PC-3 (cell line): ENCODE data around the gene PPP3R1. TPM values are rescaled to one million over a fixed set of nuclear protein-coding genes. Genes with fewer than 3 reads are reported as not detected.

Source experiments
- ATAC-seq: fragments of 200-7000 bp; cut with Tn5 transposase; 2 replicates; pipeline ENCODE4 v1.9.1; 2020; ENCODE audit warnings: mild to moderate bottlenecking, moderate library complexity
- BruUV-seq: library from RNA; stranded (reverse); fragments of 400-500 nt; replicated peaks from 2 replicates; lab custom pipeline; 2021; lab: Mats Ljungman, UMichigan
- CTCF ChIA-PET: fragments of 300-600 bp; sonication (Branson Sonifier 250); formaldehyde crosslinking; loops from one replicate; lab custom pipeline; 2022; ENCODE audit warnings: antibody characterized with exemption; lab: Charles Lee
- POLR2A ChIA-PET: fragments of 300-600 bp; sonication (Branson Sonifier 250); formaldehyde crosslinking; loops from one replicate; lab custom pipeline; 2022; ENCODE audit warnings: antibody characterized with exemption; ENCODE audit not compliant: unreplicated experiment; lab: Charles Lee
- DNase-seq: peaks from one replicate; pipeline ENCODE4 v3.0.0-alpha.2; 2015
- H2AFZ ChIP-seq: fragments of 300-600 bp; sonication (generic); 2 replicates; pipeline ENCODE4 v1.6.0; 2016; ENCODE audit warnings: antibody characterized with exemption, low read length
- H3F3A ChIP-seq: fragments of 300-600 bp; sonication (generic); one replicate; pipeline ENCODE4 v1.6.0; 2017; ENCODE audit warnings: antibody characterized with exemption, low read length, control low read depth, mild to moderate bottlenecking; ENCODE audit not compliant: unreplicated experiment
- H3K27ac ChIP-seq: fragments of 300-600 bp; sonication (generic); 2 replicates; pipeline ENCODE4 v1.5.1; 2016; ENCODE audit warnings: mild to moderate bottlenecking, low read length
- H3K27me3 ChIP-seq: fragments of 300-600 bp; sonication (generic); 2 replicates; pipeline ENCODE4 v1.6.1; 2016; ENCODE audit warnings: low read length, mixed read lengths
- H3K36me3 ChIP-seq: fragments of 300-600 bp; sonication (generic); 2 replicates; pipeline ENCODE4 v1.6.1; 2016; ENCODE audit warnings: low read depth, mixed run types, low read length, mixed read lengths
- H3K4me1 ChIP-seq: fragments of 300-600 bp; sonication (generic); 2 replicates; pipeline ENCODE4 v1.5.1; 2016; ENCODE audit warnings: low read length; ENCODE audit not compliant: insufficient read depth
- H3K4me2 ChIP-seq: fragments of 300-600 bp; sonication (generic); 2 replicates; pipeline ENCODE4 v1.6.0; 2016; ENCODE audit warnings: low read length
- H3K4me3 ChIP-seq: fragments of 300-600 bp; sonication (generic); 2 replicates; pipeline ENCODE4 v1.5.1; 2016; ENCODE audit warnings: mild to moderate bottlenecking, low read length, mixed read lengths
- H3K79me2 ChIP-seq: fragments of 300-600 bp; sonication (generic); 2 replicates; pipeline ENCODE4 v1.6.1; 2017; ENCODE audit warnings: low read length, mixed read lengths
- H3K9ac ChIP-seq: fragments of 300-600 bp; sonication (generic); 2 replicates; pipeline ENCODE4 v1.6.0; 2016; ENCODE audit warnings: mild to moderate bottlenecking, low read length
- H3K9me2 ChIP-seq: fragments of 300-600 bp; sonication (generic); replicated peaks from 2 replicates; pipeline ENCODE4 v1.6.1; 2016; ENCODE audit warnings: mixed run types, low read length, mixed read lengths
- H3K9me3 ChIP-seq: fragments of 300-600 bp; sonication (generic); 2 replicates; pipeline ENCODE4 v1.6.1; 2016; ENCODE audit warnings: low read length, mixed read lengths
- H4K20me1 ChIP-seq: fragments of 300-600 bp; sonication (generic); 2 replicates; pipeline ENCODE4 v1.6.1; 2016; ENCODE audit warnings: low read length, mixed read lengths
- CTCF ChIP-seq: fragments of 300-600 bp; sonication (generic); conservative IDR thresholded peaks from 2 replicates; pipeline ENCODE4 v1.5.1; 2017; ENCODE audit warnings: antibody characterized with exemption, low read depth, mild to moderate bottlenecking, low read length
- EZH2 ChIP-seq: fragments of 300-600 bp; sonication (generic); IDR thresholded peaks from one replicate; pipeline ENCODE4 v1.6.1; 2017; ENCODE audit warnings: antibody characterized with exemption, mild to moderate bottlenecking, low read length; ENCODE audit not compliant: unreplicated experiment
- EZH2phosphoT487 ChIP-seq: fragments of 300-600 bp; sonication (generic); IDR thresholded peaks from 2 replicates; pipeline ENCODE4 v1.6.1; 2018; ENCODE audit warnings: mild to moderate bottlenecking, antibody characterized with exemption, low read length, borderline replicate concordance
- intact Hi-C: fragments of 100-400 bp; cut with micrococcal nuclease; formaldehyde crosslinking; loops from 2 replicates; pipeline ENCODE4 v1.9.0; 2023
- total RNA-seq: library from RNA; depleted of rRNA; stranded (reverse); fragments of >200 nt; gene quantifications from 2 replicates; pipeline ENCODE4 v1.2.3, GENCODE V29; 2014

The PPP3R1 gene
- total RNA-seq, 1 experiment from 2014 or later, result 13.7 TPM

- ChIA-PET POLR2A (interaction anchor here (0.5 to 0.8 kb wide), 2 partner anchors 14 to 34 kb away, joined by 3 to 4 read pairs; no protein-coding TSS in a partner anchor), CTCF (interaction anchor here (1.1 kb wide), 1 partner anchor 93 kb away, joined by 6 read pairs; no protein-coding TSS in a partner anchor)
- Histone ChIP-seq H3K27me3 (no peaks in the 10 kb centered on the region), H4K20me1 (peaks cover 7% of the 10 kb centered on the region), H3K4me3 (peak overlapping the region; percentile 92), H3K9me3 (no peaks in the 10 kb centered on the region), H3K36me3 (peaks cover 19% of the 10 kb centered on the region), H3K9me2 (no peaks in the 10 kb centered on the region), H3F3A (no peaks in the 10 kb centered on the region), H3K79me2 (peaks cover 70% of the 10 kb centered on the region), H3K4me1 (peaks cover 14% of the 10 kb centered on the region), H3K4me2 (peak overlapping the region; percentile 94), H3K9ac (peak overlapping the region; percentile 98), H3K27ac (peak overlapping the region; percentile 91), H2AFZ (peak overlapping the region; percentile 77)
- intact Hi-C loops, result loop anchor here (1.0 to 5.0 kb wide), 2 partner anchors 35 to 94 kb away; no protein-coding TSS in a partner anchor
- DNase-seq (no peak), ATAC-seq (peak; percentile 45)
- TF ChIP-seq EZH2, result no peak
- no peak for TF ChIP-seq EZH2phosphoT487
- no peak for TF ChIP-seq CTCF
- BruUV-seq, result TSS peak; percentile 81
Measured at GRCh38 chr2:68157002-68157401, 95.3 kb downstream of the PPP3R1 start.

GRCh38 chr2:68156419-68156818 is 95.9 kb downstream of the PPP3R1 start:
- BruUV-seq, result no TSS peak
- TF ChIP-seq EZH2 (no peak), CTCF (no peak), EZH2phosphoT487 (no peak)
- intact Hi-C loops, result loop anchor here (5.0 kb wide), 1 partner anchor 36 kb away; no protein-coding TSS in a partner anchor
- H3K27ac ChIP-seq, result no peak overlapping the region
- no peak for ATAC-seq
- H2AFZ ChIP-seq, result peak overlapping the region; percentile 77; the same call in 1 of the 2 replicates
- peak overlapping the region; percentile 94 for H3K4me2 ChIP-seq
- H3K27me3 ChIP-seq, result no peaks in the 10 kb centered on the region
- DNase-seq, result no peak
- H3K4me1 ChIP-seq, result peaks cover 14% of the 10 kb centered on the region
- CTCF ChIA-PET, result no interaction called here
- H3K9ac ChIP-seq, result peak overlapping the region; percentile 98
- H3F3A ChIP-seq, result no peaks in the 10 kb centered on the region
- H3K9me2 ChIP-seq, result no peaks in the 10 kb centered on the region
- no peaks in the 10 kb centered on the region for H3K9me3 ChIP-seq
- peak overlapping the region; percentile 92 for H3K4me3 ChIP-seq
- peaks cover 70% of the 10 kb centered on the region for H3K79me2 ChIP-seq
- H3K36me3 ChIP-seq, result peaks cover 13% of the 10 kb centered on the region
- POLR2A ChIA-PET, result interaction anchor here (0.5 kb wide), 1 partner anchor 14 kb away, joined by 3 read pairs; no protein-coding TSS in a partner anchor
- H4K20me1 ChIP-seq, result peaks cover 7% of the 10 kb centered on the region

GRCh38 chr2:68155618-68156017 is 96.7 kb downstream of the PPP3R1 start:
- ChIA-PET POLR2A (no interaction called here), CTCF (no interaction called here)
- Histone ChIP-seq H3K4me2 (peak overlapping the region; percentile 94; the same call in 1 of the 2 replicates), H3K27ac (no peak overlapping the region), H4K20me1 (peaks cover 7% of the 10 kb centered on the region), H3K27me3 (no peaks in the 10 kb centered on the region), H3K9me2 (no peaks in the 10 kb centered on the region), H3K79me2 (peaks cover 68% of the 10 kb centered on the region), H3F3A (no peaks in the 10 kb centered on the region), H3K36me3 (peaks cover 5% of the 10 kb centered on the region), H3K9ac (no peak overlapping the region), H3K9me3 (no peaks in the 10 kb centered on the region), H3K4me3 (no peak overlapping the region), H3K4me1 (peaks cover 14% of the 10 kb centered on the region), H2AFZ (no peak overlapping the region)
- no TSS peak for BruUV-seq
- ATAC-seq, result no peak
- intact Hi-C loops, result loop anchor here (5.0 kb wide), 1 partner anchor 37 kb away; no protein-coding TSS in a partner anchor
- TF ChIP-seq CTCF (no peak), EZH2 (no peak), EZH2phosphoT487 (no peak)
- DNase-seq, result no peak
